Right lobe of liver (tissue), 6 donors: ENCODE data around the gene DUSP1. TPM values are rescaled to one million over a fixed set of nuclear protein-coding genes. Genes with fewer than 3 reads are reported as not detected.

Source experiments
- ATAC-seq, 4 donors: fragments of 200-7000 bp; cut with Tn5 transposase; one replicate each; pipeline ENCODE4 v1.9.1; 2020; ENCODE audit warnings: mild to moderate bottlenecking in 4 of 4, moderate library complexity in 4 of 4
- DNase-seq, 3 donors: peaks; one replicate each; pipeline ENCODE4 v3.0.0-alpha.2; 2020
- H3K27ac ChIP-seq, 3 donors: fragments of 200-600 bp; one replicate each; pipeline ENCODE4 v1.8.0; 2022
- H3K27me3 ChIP-seq, 2 donors: fragments of 200-600 bp; one replicate each; pipeline ENCODE4 v1.8.0; 2022
- H3K36me3 ChIP-seq, 4 donors: fragments of 200-600 bp; sonication (generic) in 1 of 4; one replicate each; pipeline versions ENCODE4 v1.5.1 to v1.8.0; 2017 to 2022; ENCODE audit warnings: control low read depth in 1 of 4
- H3K4me1 ChIP-seq, 4 donors: fragments of 200-600 bp; sonication (generic) in 1 of 4; one replicate each; pipeline versions ENCODE4 v1.5.1 to v1.8.0; 2017 to 2022; ENCODE audit warnings: control low read depth in 1 of 4
- H3K4me3 ChIP-seq, 3 donors: fragments of 200-600 bp; one replicate each; pipeline ENCODE4 v1.8.0; 2022
- H3K9me3 ChIP-seq, 4 donors: fragments of 200-600 bp; sonication (generic) in 1 of 4; one replicate each; pipeline versions ENCODE4 v1.5.1 to v1.8.0; 2017 to 2022; ENCODE audit warnings: control low read depth in 1 of 4
- POLR2A ChIP-seq: fragments of 450-650 bp; IDR thresholded peaks from one replicate; pipeline ENCODE4 v1.6.1; 2017; ENCODE audit warnings: antibody characterized with exemption, mild to moderate bottlenecking
- WGBS: methylation state at CpG from one replicate; pipeline ENCODE4 v1.1.6; 2018; ENCODE audit warnings: low coverage, low lambda C conversion rate; ENCODE audit not compliant: insufficient coverage; ENCODE audit errors: missing lambda C conversion rate; 5-methylcytosine and 5-hydroxymethylcytosine counted together
- intact Hi-C, 2 donors: fragments of 100-400 bp; cut with DNase I; formaldehyde crosslinking; loops; one replicate each; pipeline versions ENCODE4 v1.11.2 to v1.14.1; 2022
- total RNA-seq, 6 experiments: library from RNA; depleted of rRNA in 2 of 6; stranded (reverse); fragments of >200 nt in 2 of 6; fragmentation: NEBNext Ultra II Directional in 3 of 6; extraction: Animal tissue kit (Norgen Biotek cat#: 25700) in 3 of 6; gene quantifications; one replicate each; pipeline versions ENCODE4 v1.1.0 to v1.2.4, GENCODE V29; 2016 to 2023
- TF ChIP-seq, protein P1 (sequence below), 4 donors: fragments of 200-600 bp in 3 of 4; fragments of 450-650 bp in 1 of 4; IDR thresholded peaks; one replicate each; pipeline versions ENCODE4 v1.5.1 to v1.8.0; 2016 to 2022; ENCODE audit warnings: antibody characterized with exemption in 4 of 4, mild to moderate bottlenecking in 2 of 4
- donor health status: DM: no; HTN: yes; CAD: no.
- donor health status: DM: no; HTN: no; CAD: no.
- donor health status: DM: no; HTN: no; CAD: no.
- donor health status: DM: no; HTN: yes; CAD: no.
- donor health status: DM: no; HTN: yes; CAD: no.

Gene DUSP1
- total RNA-seq, 6 experiments from 2014 or later = 106 to 407 (median 232) TPM

DNA sequence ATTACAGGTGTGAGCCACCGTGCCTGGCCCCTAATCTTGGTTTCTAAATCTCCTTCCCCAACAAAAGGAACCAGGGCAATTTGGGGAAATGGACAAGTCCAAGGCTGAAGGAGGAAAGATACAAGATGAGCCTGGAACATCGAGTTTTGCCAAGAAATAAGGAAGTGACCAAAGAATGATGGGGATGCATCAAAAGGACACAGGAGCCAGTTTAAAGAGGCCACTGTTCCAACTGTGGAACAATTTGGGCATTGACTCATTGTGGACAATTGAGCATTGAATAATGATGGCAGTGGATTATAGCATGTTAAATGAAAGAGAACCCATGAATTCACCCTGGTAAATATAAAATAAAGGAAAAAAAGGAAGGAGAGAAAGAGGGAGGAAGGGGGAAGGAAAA is 47.5 kb downstream of the DUSP1 start:
- Histone ChIP-seq H3K4me3 (no peak overlapping the region), H3K27me3 (no peaks in the 10 kb centered on the region), H3K27ac (no peak overlapping the region), H3K4me1 (peaks cover 0 to 55% (median 26%) of the 10 kb centered on the region in 4 donors), H3K9me3 (no peaks in the 10 kb centered on the region), H3K36me3 (no peaks in the 10 kb centered on the region)
- ATAC-seq = no peak
- WGBS = 46% methylated on average over 2 of the region's 2 CpGs
- DNase-seq = no peak
- intact Hi-C loops = no loop called here
- TF ChIP-seq, protein P1, sequence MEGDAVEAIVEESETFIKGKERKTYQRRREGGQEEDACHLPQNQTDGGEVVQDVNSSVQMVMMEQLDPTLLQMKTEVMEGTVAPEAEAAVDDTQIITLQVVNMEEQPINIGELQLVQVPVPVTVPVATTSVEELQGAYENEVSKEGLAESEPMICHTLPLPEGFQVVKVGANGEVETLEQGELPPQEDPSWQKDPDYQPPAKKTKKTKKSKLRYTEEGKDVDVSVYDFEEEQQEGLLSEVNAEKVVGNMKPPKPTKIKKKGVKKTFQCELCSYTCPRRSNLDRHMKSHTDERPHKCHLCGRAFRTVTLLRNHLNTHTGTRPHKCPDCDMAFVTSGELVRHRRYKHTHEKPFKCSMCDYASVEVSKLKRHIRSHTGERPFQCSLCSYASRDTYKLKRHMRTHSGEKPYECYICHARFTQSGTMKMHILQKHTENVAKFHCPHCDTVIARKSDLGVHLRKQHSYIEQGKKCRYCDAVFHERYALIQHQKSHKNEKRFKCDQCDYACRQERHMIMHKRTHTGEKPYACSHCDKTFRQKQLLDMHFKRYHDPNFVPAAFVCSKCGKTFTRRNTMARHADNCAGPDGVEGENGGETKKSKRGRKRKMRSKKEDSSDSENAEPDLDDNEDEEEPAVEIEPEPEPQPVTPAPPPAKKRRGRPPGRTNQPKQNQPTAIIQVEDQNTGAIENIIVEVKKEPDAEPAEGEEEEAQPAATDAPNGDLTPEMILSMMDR (IDR thresholded peaks at IDR 0.05) = no peak
- TF ChIP-seq POLR2A = no peak

DNA sequence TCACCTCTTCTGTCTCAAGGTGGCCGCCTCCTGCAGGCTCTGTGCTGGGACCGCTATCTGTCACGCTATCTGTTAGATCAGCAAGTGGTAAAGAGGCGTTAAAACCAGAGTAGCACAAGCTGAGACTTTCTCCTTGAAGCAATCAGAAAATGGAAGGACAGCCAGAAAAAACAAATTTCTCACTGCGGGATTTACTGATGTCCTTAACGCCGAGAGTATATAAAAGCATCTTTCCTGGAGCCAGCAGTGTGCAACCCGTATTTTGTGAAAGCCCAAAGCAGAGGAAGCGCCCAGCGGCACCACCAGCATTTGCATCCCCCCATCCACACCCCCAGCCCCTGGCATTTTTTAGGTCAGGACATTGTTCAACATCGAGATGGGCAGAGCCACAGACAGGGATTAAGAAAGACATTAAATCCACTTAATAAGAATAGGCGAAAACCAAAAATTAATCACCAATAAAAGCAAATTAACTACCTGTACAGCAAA is 48.6 kb downstream of the DUSP1 start:
- ATAC-seq = no peak
- Histone ChIP-seq H3K27ac (peak overlapping the region; percentile 35 to 61 (median 56)), H3K4me3 (no peak overlapping the region), H3K4me1 (peaks cover 0 to 44% (median 24%) of the 10 kb centered on the region in 4 donors), H3K36me3 (no peaks in the 10 kb centered on the region), H3K9me3 (no peaks in the 10 kb centered on the region), H3K27me3 (no peaks in the 10 kb centered on the region)
- WGBS = 68% methylated on average over 11 of the region's 12 CpGs
- no peak for DNase-seq
- no peak for TF ChIP-seq POLR2A
- TF ChIP-seq, protein P1 (IDR thresholded peaks at IDR 0.05) = no peak
- intact Hi-C loops = no loop called here

DNA sequence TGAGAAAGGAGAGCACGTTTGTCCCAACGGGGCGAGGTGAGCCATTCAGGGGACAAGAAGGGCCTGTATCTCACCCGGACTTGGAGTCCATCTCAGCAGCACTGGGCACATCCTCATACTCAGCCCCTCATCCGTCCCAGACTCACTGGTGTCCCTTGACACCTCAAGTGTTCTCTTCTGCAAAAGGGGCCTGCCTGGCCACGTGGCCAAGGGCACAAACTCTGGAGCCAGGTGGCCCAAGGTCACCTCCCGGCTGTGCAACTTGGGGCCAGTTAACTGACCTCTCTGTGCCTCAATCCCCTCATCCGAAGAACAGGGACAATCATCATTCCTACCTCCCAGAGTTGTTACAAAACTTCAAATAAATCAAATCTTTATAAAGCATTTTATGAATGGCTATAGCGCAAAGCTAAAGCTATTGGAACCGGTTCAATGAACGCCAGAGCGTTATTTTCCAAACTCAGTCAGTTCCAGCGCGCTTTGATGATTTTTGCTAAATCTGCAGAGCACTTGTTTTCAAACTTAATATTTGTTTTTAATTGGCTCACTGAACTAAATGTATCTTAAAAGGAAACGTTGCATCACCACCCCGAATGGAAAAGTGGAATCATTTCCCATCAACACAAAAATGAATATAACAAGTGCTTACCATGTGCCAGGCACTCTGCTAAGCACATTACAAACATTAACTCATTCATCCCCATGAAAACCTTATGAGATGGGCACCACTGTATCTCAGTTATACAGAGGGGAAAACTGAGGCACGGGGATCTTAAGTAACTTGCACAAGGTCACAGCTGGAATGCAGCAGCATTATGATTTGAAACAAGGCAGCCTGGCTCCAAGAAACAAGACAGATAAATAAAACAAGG is 49.3 kb downstream of the DUSP1 start:
- Histone ChIP-seq H3K27me3 (no peaks in the 10 kb centered on the region), H3K4me3 (no peak overlapping the region), H3K36me3 (no peaks in the 10 kb centered on the region), H3K27ac (peak overlapping the region; percentile 35 to 61 (median 56)), H3K9me3 (no peaks in the 10 kb centered on the region), H3K4me1 (peaks cover 0 to 46% (median 24%) of the 10 kb centered on the region in 4 donors)
- 15% methylated on average over 14 of the region's 17 CpGs for WGBS
- DNase-seq = peak in 1 of 3 donors; percentile 50
- TF ChIP-seq, protein P1 (IDR thresholded peaks at IDR 0.05) = no peak
- TF ChIP-seq POLR2A = peak; percentile 33
- intact Hi-C loops = no loop called here
- peak; percentile 4 to 36 (median 20) for ATAC-seq

DNA sequence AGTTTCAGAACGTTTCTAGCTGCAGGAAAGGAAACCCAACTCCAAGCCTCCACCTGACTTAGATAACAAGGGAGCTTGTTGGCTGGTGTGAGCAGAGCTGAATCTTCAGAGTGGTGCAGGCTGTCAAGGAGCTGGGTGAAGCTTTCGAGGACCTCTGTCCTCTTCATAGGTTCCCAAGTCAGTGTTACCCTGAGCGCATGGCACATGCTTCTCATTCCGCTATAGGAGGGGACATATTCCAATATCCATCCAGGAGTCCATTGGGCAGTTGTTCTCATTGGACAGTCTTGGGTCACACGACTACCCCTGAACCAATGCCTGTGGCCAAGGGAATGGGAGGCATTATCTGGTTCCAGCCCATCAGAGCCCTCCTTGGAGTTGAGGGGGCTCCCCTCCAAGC is 50.3 kb downstream of the DUSP1 start:
- H3K36me3 ChIP-seq = no peaks in the 10 kb centered on the region
- ATAC-seq (no peak), DNase-seq (peak in 2 of 3 donors; percentile 3 to 28)
- H3K9me3 ChIP-seq = no peaks in the 10 kb centered on the region
- H3K4me3 ChIP-seq = no peak overlapping the region
- H3K27me3 ChIP-seq = no peaks in the 10 kb centered on the region
- TF ChIP-seq, protein P1 (IDR thresholded peaks at IDR 0.05) = no peak
- TF ChIP-seq POLR2A = no peak
- WGBS = 0% methylated on average over 1 of the region's 5 CpGs
- peak overlapping the region in 2 of 3 donors; percentile 29 to 56 for H3K27ac ChIP-seq
- intact Hi-C loops = no loop called here
- H3K4me1 ChIP-seq = peaks cover 0 to 52% (median 20%) of the 10 kb centered on the region in 4 donors
